GM19463 (cell line): ENCODE measurements around the gene AP1S3.
"Not testable (repeated sequence)": the region's sequence is repeated elsewhere in the genome, so short reads cannot be mapped to it uniquely, and the experiment has no call there.

Experiments
- ATAC-seq: cut with Tn5 transposase; IDR thresholded peaks from one replicate; pipeline ENCODE4 v1.9.1; 2021; ENCODE audit warnings: mild to moderate bottlenecking, moderate library complexity; ENCODE audit not compliant: unreplicated experiment

Gene AP1S3

DNA sequence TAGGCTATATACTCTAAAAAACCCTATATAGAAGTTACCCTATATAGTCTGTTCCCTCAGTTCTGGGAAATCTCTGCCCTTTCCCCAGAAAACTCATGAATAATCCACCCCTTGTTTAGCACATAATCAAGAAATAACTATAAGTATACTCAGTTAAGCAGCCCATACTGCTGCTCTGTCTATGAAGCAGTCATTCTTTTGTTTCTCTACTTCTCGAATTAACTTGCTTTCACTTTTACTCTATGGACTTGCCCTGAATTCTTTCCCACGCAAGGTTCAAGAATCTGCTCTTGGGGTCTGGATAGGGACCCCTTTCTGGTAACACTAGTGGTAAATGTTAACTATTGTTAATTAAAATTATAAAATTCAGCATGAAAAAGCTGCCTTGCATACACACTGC is 17.4 kb upstream of the AP1S3 start:
- peak; percentile 41 for ATAC-seq

DNA sequence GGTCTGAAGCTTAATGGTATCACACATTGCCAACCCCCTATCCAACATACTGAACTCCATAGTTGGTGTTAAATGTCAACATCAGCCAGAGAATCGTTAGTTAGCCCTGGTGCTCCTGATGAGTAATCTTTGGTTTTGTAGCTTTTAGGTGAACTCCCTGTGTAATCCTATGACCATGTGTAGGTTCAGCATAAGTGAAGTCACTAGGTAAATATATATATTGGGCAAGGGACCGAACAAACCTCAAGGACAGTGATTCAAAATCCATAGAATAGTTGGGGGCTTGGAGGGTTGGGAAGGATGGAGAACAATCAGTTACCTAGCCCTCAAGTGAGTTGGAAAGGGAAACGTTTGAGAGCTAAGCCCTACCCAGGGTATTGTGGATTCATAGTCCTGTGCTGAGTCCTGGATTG is 16.0 kb upstream of the AP1S3 start:
- no peak for ATAC-seq

DNA sequence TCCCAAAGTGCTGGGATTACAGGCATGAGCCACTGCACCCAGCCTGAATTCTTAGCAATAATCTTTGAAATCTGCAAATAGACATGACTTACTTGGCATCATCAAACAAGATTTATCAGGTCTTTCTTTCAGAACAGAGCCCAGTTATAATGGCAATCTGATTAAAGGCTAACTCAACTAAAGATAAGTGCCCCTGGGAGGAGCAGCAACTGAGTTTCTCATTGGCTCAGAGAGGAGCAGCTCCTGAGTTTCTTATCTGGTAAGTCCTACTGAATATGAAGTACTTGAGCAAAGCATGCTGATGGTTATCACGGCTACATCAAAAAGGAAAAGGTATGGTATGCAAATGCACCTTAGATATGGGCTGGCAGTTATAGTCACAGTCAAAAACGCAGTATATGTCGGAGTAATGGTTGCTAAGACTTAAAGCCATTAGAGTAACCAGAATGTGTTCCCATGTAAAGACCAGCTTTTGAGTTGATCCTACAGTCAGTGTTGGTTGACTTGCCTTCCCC is 15.0 kb upstream of the AP1S3 start:
- ATAC-seq: no peak

DNA sequence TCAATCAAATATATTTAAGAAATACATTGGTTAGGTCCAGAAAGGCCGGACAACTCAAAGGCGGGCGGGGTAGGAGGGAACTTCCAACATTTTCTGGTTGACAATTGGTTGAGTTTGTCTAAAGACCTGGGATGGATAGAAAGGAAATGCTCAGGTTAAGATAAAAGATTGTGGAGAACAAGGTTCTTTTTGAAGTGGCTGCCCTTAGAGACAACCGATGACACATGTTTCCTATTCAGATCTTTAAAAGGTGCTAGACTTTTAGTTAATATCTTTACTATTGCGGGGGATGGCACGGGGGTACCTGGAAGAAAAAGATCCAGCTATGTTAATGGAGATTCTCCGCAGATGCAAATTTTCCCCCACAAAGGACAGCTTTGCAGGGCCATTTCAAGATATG is 10.0 kb upstream of the AP1S3 start:
- no peak for ATAC-seq

DNA sequence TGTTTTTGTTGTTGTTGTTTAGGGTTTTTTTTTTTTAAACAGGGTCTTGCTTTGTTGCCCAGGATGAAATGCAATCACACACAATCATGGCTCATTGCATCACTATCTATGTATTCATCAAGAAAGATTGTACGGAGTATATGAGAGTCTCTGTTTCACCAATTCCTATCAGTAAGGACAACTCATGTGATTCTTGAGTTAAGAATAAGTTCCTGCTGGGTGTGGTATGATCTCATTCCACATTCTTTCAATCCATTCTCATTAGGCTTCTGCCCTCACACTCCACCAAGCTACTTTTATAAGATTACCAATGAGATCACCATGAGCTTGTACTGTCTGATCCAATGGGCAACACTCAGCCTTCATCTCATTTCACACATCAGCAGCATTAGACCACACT is 9.1 kb upstream of the AP1S3 start:
- no peak for ATAC-seq

DNA sequence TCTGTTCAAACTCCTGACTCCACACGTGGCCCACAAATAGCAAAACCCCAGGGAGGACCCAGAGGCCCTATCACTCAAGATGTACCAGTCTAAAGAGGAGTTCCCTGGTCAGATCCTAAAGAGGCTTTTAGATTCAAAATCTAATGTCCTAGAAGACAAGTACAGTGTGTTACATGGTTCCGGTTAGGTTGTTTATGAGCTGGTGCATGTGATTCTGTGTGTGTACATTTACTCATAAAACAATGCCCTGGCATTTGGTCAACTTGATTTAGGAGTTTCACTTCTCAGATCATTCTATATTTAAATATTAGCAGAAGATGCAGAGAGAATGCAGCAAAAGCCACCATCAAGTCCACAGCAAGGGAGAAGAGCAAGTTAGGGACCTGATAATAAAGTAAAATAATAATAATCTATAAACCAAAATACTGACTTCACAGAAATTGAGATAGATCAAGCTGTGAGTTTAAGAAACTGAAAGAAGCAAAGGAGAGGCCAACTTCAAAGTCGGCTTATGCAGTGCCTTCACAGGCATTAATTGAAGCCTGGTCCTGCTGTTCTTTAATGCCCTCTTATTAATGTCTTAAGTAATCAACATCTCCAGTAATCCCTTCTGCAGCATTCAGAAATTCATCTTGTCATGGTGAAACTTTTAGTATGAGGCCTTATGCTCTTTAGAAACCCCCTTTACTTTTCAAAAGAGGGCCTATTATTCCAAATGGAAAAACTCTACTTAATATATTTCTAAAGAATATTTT is 4.2 kb upstream of the AP1S3 start:
- no peak for ATAC-seq

DNA sequence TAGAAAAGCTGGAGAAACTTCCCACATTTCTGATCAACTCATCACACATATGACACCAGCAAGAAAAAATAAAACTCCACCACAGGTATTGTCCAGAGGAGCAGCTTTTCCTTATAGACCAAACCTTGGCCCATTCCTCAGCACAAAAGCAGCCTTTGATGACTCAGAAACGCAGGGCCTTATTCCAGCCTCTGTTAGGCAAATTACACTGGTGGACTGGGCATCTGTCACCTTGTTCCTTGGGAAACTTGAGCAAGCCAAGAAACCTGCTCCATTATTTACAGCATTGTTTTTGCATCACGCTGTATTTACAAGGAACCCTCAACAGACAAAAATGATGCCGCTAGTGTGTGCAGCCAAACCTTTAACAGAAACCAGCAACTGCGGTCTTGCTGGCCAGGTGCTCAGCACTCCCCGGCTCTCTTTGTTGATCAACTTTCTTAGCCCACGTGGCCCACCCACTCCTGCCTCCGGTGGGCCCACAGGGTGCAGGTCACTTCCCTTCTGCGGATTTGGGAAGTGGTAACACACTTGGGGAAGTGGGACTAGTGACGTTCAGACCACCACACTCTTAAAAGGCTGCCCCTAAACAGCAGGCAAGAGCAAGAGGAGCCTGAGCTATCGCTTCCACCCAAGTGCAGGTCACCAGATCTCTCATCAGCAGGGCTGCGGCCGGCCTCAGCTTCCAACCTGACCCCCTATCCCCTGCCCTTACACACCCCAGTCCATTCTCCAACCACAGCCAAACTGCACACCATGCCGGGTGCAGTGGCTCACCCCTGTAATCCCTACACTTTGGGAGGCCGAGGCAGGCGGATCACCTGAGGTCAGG is 1.5 kb downstream of the AP1S3 start:
- ATAC-seq: peak; percentile 45

DNA sequence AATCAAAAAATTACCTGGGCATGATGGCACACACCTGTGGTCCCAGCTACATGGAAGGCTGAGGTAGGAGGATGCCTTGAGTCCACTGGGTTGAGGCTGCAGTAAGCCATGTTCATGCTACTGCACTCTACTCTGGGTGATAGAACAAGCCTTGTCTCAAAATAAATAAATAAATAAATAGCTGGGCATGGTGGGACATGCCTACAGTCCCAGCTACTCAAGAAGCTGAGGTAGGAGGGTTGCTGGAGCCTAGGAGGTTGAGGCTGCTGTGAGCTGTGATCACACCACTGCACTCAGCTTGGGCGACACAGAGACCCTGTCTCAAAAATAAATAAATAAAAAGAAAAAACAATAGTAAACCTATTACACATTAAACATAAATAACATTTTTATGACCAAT is 3.0 kb downstream of the AP1S3 start:
- ATAC-seq: no peak

- ATAC-seq: no peak
Measured at GRCh38 chr2:223832241-223832903, 5.0 kb downstream of the AP1S3 start.

DNA sequence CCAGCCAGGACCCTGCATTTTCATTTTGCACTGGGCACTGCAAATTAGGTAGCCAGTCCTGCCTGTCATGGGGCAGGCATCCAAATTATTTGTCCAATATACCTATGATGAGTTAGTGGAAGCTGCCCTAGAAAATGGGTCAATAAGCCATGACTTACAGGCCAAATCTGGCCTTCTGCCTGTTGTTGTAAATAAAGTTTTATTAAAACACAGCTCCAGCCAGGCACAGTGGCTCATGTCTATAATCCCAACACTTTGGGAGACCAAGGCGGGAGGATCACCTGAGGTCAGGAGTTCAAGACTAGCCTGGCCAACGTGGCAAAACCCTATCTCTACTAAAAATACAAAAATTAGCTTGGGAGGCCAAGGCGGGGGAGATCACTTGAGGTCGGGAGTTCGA is 8.3 kb downstream of the AP1S3 start:
- no peak for ATAC-seq

GRCh38 chr2:223828314-223828713 is 9.1 kb downstream of the AP1S3 start:
- ATAC-seq: no peak

GRCh38 chr2:223826995-223827394 is 10.4 kb downstream of the AP1S3 start:
- no peak for ATAC-seq

DNA sequence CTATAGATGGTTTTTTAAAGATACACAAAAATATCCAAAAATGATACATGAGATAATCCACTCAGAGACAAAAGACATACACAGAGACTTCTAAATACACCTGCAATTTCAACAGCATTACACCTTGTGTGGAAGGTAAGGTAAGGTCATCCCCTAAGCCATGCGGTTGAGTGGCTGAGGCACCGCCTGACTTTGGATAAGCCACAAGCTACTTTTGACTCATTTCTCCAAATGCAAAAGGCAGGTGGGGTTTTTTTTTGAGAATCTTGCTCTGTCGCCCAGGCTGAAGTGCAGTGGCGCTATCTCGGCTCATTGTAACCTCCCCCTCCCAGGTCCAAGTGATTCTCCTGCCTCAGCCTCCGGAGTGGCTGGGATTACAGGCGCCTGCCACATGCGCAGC is 13.1 kb downstream of the AP1S3 start:
- ATAC-seq: no peak

DNA sequence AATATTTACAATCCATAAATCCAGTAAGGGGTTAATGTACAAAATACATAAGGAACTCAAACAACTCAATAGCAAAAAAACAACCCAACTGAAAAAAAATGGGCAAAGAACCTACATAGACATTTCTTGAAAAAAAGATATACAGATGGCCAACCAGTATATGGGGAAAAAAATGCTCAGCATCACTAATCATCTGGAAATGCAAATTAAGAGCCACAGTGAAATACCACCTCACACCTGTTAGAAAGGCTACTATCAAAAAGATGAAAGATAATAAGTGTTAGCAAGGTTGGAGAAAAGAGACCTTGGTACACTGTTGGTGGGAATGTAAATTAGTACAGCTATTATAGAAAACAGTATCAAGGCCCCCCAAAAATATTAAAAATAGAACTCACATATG is 14.6 kb downstream of the AP1S3 start:
- no peak for ATAC-seq

DNA sequence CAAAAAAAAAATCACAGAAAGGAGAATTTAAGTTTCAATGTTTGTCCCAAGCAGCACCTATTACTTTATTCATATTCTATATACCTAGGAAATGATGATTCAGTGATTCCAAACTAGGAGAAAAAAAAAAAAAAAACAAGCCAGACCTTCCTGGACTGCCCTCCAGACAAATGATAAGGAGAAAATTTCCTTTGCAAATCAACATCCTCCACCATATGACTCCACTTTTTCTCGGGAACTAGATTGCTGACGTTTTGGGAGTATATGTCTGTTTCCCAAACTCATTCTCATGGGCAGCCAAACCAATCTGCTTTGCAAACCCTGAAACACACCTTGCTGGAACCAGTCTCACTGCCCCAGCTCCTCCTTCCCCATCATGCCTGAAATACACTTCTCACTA is 16.8 kb downstream of the AP1S3 start:
- no peak for ATAC-seq

- ATAC-seq: no peak
Measured at GRCh38 chr2:223819891-223820290, 17.5 kb downstream of the AP1S3 start.

DNA sequence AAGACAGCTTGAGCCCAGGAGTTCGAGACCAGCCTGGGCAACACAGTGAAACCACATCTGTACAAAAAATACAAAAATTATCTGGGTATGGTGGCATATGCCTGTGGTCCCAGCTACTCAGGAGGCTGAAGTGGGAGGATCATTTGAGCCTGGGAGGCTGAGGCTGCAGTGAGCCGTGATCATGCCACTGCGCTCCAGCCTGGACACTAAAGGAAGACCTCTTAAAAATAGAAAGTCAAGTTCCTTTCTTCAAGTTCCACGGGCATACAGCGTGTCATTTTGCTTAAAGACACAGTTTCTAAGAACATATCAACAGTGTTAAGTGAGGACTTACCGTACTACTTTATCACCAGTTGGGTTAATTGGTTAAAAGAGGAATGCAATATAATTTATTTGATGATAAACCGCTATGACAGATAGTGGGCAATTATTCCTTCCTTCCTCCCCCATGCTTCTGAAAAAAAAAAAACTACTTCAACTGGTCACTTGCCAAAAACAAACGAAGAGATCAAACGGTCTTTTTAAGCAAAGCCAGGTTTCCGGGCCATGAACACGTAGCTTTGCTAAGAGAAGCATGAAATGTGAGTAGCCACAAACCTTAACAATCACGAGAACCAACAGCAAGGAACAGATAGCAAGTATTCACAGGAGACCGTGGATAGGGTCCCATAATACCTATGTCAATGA is 21.4 kb downstream of the AP1S3 start:
- no peak for ATAC-seq

- ATAC-seq: no peak
Measured at GRCh38 chr2:223815186-223815883, 22.0 kb downstream of the AP1S3 start.

- ATAC-seq: not testable (repeated sequence)
Measured at GRCh38 chr2:223814764-223815163, 22.6 kb downstream of the AP1S3 start.

DNA sequence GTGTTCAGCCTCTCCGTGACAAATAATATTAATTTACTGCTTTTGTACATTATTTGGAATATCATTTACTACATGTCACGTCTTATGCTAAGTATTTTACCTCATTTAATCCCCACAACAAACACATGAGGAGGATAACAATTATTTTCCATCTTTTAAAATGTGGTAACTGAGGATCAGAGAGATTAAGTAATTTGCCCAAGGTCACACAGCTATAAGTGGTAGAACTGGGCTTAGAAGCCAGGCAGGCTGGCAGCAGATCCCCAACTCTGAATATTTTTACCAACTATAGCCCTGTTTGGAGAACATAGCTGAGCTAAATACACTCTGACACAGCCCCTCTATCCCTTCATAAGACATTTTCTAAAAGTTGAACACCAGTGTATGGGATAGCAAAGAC is 24.1 kb downstream of the AP1S3 start:
- ATAC-seq: no peak
